Measurements from ENCODE around the gene TNRC18. TPM values are rescaled to one million over a fixed set of nuclear protein-coding genes. Genes with fewer than 3 reads are reported as not detected.
"Not testable (repeated sequence)": the region's sequence is repeated elsewhere in the genome, so short reads cannot be mapped to it uniquely, and the experiment has no call there.

The TNRC18 gene
- 37.7 and 44.0 TPM in 2 replicates for total RNA-seq (2014; rRNA removed)
- polyA plus RNA-seq (2012), result 43.1 TPM

- DNase-seq (ENCODE audit: low read depth), result no peak
Measured at GRCh38 chr7:5423306-5423975, at the start of gene TNRC18. TNRC18 (minus strand) TSS chr7:5423834; CDS start chr7:5421246, 2,588 bp downstream.

- no peak for DNase-seq (ENCODE audit: low read depth)
Measured at GRCh38 chr7:5472432-5473315, 49.0 kb upstream of the TNRC18 start.

GRCh38 chr7:5471623-5472022 is 48.0 kb upstream of the TNRC18 start:
- not testable (repeated sequence) for DNase-seq (ENCODE audit: low read depth)

GRCh38 chr7:5470816-5471215 is 47.2 kb upstream of the TNRC18 start:
- DNase-seq (ENCODE audit: low read depth), result no peak

- DNase-seq (ENCODE audit: low read depth), result no peak
Measured at GRCh38 chr7:5470167-5470532, 46.5 kb upstream of the TNRC18 start.

GRCh38 chr7:5469375-5470166 is 45.9 kb upstream of the TNRC18 start:
- DNase-seq (ENCODE audit: low read depth), result no peak

GRCh38 chr7:5467645-5468044 is 44.0 kb upstream of the TNRC18 start:
- DNase-seq (ENCODE audit: low read depth), result no peak

- DNase-seq (ENCODE audit: low read depth), result no peak
Measured at GRCh38 chr7:5466551-5466950, 42.9 kb upstream of the TNRC18 start.

- no peak for DNase-seq (ENCODE audit: low read depth)
Measured at GRCh38 chr7:5463031-5463430, 39.4 kb upstream of the TNRC18 start.

GRCh38 chr7:5462216-5462615 is 38.6 kb upstream of the TNRC18 start:
- no peak for DNase-seq (ENCODE audit: low read depth)

GRCh38 chr7:5458921-5459480 is 35.4 kb upstream of the TNRC18 start:
- no peak for DNase-seq (ENCODE audit: low read depth)

- no peak for DNase-seq (ENCODE audit: low read depth)
Measured at GRCh38 chr7:5457245-5457735, 33.7 kb upstream of the TNRC18 start.

- DNase-seq (ENCODE audit: low read depth), result no peak
Measured at GRCh38 chr7:5456409-5456808, 32.8 kb upstream of the TNRC18 start.

GRCh38 chr7:5455581-5456219 is 32.1 kb upstream of the TNRC18 start:
- no peak for DNase-seq (ENCODE audit: low read depth)

- no peak for DNase-seq (ENCODE audit: low read depth)
Measured at GRCh38 chr7:5455175-5455574, 31.5 kb upstream of the TNRC18 start.

GRCh38 chr7:5454485-5454884 is 30.9 kb upstream of the TNRC18 start:
- no peak for DNase-seq (ENCODE audit: low read depth)

GRCh38 chr7:5453566-5454075 is 30.0 kb upstream of the TNRC18 start:
- DNase-seq (ENCODE audit: low read depth), result no peak

GRCh38 chr7:5452937-5453540 is 29.4 kb upstream of the TNRC18 start:
- peak; percentile 73 for DNase-seq (ENCODE audit: low read depth)

GRCh38 chr7:5452470-5452899 is 28.9 kb upstream of the TNRC18 start:
- DNase-seq (ENCODE audit: low read depth), result no peak

GRCh38 chr7:5451391-5451790 is 27.8 kb upstream of the TNRC18 start:
- no peak for DNase-seq (ENCODE audit: low read depth)

All from LHCN-M2 (cell line).